G401 (cell line): ENCODE measurements around the gene ZSWIM1. TPM values are rescaled to one million over a fixed set of nuclear protein-coding genes. Genes with fewer than 3 reads are reported as not detected.
A peak's percentile ranks its signal among the peaks of the same experiment; 100 is the strongest.

Experiments used
- DNase-seq: peaks from one replicate; pipeline ENCODE4 v3.0.0-alpha.2; 2015; ENCODE audit warnings: low spot score
- in situ Hi-C: cut with HindIII; loops from 2 replicates; pipeline ENCODE4 v1.10.0; 2016; ENCODE audit warnings: low sequenced_read_pairs, mixed read lengths
- total RNA-seq: library from RNA; depleted of rRNA; stranded (reverse); fragments of >200 nt; shearing (Covaris generic); gene quantifications from 2 replicates; pipeline ENCODE4 v1.2.3, GENCODE V29; 2014; rRNA removed

Gene ZSWIM1
- 9.6 and 11.3 TPM in 2 replicates for total RNA-seq

DNA sequence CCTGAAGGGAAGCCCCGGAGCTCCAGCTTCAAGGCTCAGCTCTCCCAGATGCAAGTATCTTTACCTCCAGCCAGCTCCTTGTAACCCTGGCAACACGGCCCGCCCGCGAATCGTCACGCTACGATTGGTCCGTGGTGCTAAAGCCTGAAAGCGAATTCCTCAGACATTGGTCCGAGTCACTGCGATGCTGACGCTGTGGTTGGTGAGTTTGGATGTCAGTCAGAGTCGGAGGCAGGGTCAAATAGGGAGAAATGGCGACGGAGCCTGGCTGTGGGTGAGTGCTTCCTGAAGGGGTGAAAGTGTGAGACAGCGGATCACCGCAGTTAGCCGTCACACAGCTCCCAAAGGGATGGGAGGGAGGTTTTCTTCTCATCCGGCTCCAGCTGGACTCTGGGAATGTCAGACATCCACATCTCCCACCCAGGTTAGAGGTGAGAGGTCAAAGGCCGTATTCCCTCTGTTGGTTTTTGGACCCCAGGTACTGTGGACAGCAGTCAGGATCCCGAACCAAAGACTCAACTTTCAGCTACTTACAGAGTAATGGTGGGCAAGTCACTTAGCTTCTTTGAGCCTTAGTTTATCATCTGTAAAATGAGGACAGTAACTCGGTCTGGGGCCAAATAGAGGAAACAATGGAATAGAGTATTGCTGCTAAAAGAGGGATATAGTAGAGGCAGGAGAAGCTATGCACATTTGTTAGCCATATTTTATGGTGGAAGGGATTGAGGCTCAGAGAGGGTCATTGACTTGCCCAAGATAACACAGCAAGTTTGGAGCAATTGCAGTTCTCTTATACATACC lies at the start of gene ZSWIM1:
Gene ZSWIM1 (plus strand): TSS at position 240 of the 801 bp plus-strand sequence. CDS start 1,366 bp downstream, outside the sequence.
- in situ Hi-C loops = no loop called here
- peak; percentile 99 for DNase-seq

DNA sequence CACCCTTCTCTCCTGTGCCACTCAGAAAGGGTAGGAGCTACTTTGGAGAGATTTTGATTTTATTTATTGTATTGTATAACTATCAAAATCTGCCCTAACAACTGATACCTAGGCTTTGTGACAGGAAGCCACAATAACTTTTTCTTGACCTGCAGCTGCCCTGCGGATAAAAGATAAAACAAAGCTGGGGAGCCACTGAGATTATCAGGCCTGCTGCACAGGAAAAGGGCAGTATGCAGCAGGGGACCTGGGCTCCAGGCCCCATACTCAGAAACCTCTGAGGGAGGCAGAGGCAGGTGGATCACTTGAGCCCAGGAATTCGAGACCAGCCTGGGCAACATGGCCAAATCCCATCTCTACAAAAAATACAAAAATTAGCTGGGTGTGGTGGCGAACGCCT lies 48.4 kb upstream of the ZSWIM1 start:
- in situ Hi-C loops = no loop called here
- DNase-seq = no peak

DNA sequence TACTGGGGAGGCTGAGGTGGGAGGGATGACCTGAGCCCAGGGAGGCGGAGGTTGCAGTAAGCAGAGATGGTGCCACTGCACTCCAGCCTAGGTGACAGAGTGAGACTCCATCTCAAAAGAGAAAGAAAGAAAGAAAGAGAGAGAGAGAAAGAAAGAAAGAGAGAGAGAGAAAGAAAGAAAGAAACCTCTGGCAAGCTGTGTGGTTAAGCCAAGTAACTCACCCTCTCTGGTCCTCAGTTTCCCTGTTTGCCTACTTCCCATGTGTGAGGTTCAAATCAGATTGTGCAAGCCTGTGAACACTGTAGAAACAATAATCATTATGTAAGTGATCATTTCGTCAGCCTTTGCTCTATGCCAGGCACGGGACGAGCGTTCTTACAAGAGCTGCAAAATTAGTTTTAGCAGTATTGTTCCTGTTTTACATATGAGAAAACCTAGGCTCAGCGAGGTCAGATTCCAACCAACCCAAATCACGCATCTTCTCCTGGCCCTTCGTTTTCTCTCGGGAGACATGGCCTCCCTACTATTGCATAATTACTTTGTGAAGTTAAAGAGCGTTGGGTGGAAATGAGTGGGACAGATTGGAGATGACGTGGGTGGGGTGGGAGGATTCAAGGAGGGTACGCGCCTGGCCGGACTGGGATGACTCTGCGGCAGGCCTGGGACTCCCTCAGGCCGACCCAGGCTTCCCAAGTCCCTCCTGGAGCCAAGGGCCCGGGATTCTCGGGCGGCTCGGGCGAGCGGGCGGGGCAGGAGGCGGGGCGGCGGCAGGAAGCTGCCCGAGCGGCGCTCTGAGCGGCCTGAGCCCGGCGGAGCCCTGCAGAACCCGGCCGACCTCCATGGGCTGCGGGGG lies 47.8 kb upstream of the ZSWIM1 start, which contains the start of gene SNX21:
Gene SNX21 (plus strand): TSS at position 770 of the 853 bp plus-strand sequence. CDS start 121 bp downstream, outside the sequence.
- DNase-seq = peak; percentile 82

DNA sequence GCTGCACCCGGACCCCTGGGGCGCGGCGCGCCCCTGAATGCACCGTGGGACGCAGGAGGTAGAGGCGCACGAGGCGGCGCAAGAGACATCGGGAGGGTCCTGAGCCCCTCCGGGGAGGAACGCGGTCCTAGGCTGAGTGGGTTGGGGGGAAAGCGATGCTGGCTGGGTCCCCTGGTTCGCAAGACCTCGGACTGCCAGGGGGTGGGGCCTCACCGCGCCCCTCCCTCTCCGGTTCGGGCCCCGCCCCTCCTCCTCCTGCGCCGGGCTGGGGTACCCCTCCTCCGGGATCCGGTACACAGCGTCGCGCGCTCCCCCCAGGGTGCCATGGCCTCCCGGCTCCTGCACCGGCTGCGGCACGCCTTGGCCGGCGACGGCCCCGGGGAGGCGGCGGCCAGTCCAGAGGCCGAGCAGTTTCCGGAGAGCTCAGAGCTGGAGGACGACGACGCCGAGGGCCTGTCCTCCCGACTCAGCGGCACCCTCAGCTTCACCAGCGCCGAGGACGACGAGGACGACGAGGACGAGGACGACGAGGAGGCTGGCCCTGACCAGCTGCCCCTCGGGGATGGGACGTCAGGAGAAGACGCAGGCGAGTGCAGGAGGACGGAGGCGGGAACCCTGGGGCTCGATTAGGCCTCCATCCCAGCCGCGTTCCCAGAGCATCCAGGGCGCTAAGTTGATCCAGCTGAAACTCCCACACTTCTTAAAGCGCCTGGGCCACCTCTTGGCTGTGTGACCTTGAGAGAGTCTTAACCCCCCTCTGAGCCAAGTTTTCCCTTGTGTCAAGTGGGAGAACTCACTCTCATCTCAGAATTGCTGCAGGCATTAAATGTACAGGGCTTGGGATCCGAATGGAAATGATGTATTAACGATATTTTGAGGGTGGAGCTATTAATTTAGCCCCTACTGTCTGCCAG lies 46.9 kb upstream of the ZSWIM1 start:
- in situ Hi-C loops = no loop called here
- DNase-seq = peak; percentile 79

More for the DNA sequence above, 47.8 kb upstream of the ZSWIM1 start, which contains the start of gene SNX21:
- in situ Hi-C loops = no loop called here

DNA sequence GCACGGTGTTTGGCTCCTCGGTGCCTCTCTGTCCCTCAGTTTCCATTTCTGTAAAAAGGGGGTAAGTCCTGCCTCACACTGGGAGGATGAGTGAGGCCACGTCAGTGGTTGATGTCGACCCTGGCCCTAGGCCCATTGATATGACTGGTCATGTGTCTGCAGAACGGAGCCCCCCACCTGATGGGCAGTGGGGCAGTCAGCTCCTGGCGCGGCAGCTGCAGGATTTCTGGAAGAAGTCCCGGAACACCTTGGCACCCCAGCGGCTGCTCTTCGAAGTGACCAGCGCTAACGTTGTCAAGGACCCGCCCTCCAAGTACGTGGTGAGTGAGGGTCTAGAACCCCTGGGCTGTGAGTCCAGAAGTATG lies 46.2 kb upstream of the ZSWIM1 start:
- in situ Hi-C loops = no loop called here
- no peak for DNase-seq

DNA sequence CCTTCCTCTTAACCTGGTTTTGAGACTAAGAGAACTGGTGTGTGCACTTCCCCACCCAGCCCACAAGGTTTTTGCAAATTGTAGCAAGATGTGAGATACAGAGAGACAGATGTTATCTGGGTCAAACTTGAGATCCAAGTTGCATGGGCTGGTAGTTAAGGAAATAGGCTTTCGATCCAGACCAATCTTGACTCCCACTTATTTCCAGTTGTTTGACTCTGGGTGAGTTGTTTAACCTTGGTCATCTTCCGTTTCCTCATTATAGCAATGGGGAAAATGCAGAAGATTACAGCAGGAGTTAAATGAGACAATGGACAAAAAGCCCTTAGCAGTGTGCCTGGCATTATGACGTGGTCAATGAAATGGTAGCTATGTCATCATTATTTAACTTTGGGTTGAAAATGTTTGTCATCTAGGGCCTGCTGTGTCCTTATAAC lies 45.7 kb upstream of the ZSWIM1 start:
- no peak for DNase-seq

DNA sequence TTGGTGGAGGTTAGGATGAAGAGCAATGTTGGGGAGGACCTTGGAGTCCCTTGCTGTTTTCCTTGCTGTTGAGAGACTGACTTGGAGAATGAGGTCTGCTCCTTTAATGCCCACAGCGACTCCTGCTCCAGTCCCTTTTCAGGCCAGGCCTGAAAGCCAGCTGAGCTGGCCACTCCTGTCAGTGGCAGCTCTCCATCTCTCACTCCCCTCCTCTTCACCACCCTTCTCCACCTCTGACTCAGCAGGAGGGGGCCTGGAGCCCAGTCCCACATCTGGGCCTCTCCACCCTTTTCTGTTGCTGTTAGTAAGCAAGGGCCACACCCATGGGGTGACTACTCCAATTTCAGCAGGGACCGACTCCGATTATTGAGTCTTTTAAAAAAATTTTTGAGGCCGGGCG lies 45.2 kb upstream of the ZSWIM1 start:
- DNase-seq = no peak
- in situ Hi-C loops = no loop called here

More for the DNA sequence above, 45.7 kb upstream of the ZSWIM1 start:
- in situ Hi-C loops = no loop called here

DNA sequence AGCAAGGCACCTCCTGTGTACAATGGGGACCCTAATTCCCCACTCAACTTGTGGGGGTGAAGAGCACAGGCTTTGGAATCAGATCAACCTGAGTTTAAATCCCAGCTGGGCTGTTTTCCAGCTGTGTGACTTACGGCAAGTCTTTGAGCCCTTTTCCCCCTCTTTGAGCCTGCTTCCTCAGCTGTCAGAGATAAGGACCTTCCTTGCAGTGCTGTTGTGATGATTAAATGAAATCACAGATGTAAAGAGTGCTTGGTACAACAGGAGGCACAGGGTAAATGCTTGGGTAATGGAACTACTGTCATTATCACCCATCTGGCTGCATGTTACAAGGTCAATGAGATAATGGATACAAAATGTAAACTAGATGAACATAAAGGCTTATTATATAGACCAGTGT lies 44.2 kb upstream of the ZSWIM1 start:
- in situ Hi-C loops = no loop called here
- DNase-seq = no peak

DNA sequence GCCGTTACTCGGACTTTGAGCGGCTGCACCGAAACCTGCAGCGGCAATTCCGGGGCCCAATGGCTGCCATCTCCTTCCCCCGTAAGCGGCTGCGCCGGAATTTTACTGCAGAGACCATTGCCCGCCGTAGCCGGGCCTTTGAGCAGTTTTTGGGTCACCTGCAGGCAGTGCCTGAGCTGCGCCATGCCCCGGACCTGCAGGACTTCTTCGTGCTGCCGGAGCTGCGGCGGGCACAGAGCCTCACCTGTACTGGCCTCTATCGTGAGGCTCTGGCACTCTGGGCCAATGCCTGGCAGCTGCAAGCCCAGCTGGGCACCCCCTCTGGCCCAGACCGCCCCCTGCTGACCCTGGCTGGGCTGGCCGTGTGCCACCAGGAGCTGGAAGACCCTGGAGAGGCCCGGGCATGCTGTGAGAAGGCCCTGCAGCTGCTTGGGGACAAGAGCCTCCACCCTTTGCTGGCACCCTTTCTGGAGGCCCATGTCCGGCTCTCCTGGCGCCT lies 40.3 kb upstream of the ZSWIM1 start:
- DNase-seq = no peak
- in situ Hi-C loops = no loop called here

DNA sequence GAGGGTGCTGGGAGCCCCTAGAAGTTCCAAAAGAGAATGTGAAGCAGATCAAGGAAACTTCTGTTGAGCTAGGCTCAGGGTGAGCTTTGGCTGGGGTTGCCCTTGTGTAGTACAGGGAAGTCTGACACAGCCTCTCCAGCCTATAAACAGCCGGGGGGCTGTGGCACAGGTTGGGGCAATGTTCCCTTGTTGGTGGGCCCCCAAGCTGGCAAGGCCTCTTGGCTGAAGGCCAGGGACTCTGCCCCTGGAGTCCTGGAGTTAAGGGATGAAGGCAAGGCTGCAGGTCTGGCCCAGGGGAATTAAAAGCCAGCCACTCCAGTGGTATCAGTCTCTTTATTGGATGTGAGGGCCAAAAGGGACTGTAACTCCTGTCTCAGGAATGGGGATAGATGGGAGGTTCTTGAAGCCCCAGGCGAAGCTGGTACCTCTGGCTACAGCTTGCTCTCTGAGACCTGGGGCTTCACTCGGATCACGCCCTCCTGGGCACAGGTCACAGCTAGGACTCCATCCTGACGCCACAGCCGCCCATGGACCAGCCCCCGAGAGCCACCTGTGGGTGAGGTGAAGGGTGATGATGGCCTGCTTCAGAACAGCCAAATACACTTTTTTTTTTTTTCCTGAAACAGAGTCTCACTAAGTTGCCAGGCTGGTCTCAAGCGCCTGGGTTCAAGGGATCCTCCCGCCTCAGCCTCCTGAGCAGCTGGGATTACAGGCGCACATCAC lies 39.5 kb upstream of the ZSWIM1 start:
- DNase-seq = no peak
- in situ Hi-C loops = no loop called here

DNA sequence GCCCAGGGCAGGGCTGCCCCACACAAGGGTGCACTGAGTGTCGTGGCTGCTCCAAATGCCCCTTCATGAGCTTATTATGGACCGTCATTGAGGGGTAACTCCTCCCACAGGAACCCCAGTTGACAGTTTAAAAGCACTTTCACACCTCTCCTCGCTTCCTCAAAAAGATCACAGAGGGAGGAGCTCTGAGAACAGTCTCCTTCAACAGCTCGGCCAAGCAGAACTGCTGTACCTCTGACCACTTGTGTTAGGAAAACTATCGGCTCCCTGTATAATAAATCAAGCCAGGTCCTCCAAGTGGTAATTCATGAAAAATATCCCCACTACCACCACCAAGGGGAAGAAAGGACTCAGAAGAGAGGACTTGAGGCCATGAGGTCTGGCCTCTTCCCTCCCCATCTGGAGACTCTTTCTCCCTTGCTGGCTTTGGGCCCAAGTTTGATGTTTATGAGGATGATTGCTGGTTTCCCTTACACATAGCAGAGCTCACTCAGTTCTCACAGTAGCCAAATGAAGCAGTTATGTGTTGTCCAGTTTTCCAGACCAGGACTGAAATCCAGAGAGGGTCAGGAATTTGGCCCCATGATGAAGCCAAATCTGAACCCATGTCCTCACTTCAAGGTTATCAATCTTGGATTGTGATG lies 38.7 kb upstream of the ZSWIM1 start:
- DNase-seq = no peak
- in situ Hi-C loops = no loop called here

DNA sequence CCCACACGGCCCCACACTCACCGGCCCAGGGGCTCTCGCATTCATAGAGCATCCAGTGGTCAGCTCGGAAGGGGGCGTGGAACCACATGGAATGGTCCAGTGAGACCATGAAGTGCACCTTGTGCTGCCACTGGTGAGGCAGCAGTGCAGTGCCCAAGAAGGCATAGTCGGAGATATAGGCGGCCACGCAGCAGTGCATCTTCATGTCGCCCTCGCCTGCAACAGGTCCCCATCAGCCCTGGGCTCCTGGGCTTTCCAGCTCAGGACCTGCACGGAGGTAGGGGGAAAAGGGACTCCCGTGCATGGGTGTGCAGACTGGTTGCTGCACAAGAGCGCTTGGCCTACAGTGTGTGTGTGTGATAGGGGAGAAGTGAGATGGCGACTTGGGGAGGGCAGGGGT lies 37.5 kb upstream of the ZSWIM1 start:
- no peak for DNase-seq
- in situ Hi-C loops = no loop called here

DNA sequence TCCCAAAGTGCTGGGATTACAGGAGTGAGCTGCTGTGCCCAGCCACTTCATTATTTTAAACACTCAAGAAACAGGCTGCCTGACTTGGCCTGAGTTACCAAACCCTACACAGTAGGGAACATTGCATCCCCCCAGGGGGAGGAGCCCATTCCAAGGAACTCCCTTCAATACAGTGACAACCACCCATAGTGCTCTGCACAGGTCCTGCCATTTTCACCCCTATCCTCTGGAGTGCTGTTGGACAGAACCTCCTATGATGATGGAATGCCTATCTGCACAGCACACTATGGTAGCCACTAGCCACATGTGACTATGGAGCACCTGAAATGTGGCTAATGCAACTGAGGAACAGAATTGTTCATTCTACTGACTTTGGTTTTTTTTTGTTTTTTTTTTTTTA lies 35.6 kb upstream of the ZSWIM1 start:
- no peak for DNase-seq
- in situ Hi-C loops = no loop called here

DNA sequence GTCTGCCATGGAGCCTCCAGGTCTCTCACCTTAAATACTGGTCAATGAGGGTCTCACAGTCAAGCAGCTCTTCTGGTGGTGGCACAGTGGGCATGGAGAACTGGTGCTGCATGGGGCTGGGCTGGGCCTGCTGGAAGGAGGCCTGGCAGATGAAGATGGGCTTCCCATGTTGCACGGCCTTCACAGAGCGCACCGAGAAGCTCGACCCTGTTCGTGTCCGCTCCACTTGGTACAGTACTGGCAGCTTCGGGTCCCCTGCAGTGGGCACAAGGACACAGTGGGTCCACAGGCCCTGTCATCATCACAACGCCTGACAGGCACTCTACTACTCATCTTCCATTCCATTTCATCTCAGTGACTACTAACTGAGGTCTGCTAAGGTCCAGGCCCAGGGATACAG lies 32.6 kb upstream of the ZSWIM1 start:
- DNase-seq = no peak
- in situ Hi-C loops = no loop called here

DNA sequence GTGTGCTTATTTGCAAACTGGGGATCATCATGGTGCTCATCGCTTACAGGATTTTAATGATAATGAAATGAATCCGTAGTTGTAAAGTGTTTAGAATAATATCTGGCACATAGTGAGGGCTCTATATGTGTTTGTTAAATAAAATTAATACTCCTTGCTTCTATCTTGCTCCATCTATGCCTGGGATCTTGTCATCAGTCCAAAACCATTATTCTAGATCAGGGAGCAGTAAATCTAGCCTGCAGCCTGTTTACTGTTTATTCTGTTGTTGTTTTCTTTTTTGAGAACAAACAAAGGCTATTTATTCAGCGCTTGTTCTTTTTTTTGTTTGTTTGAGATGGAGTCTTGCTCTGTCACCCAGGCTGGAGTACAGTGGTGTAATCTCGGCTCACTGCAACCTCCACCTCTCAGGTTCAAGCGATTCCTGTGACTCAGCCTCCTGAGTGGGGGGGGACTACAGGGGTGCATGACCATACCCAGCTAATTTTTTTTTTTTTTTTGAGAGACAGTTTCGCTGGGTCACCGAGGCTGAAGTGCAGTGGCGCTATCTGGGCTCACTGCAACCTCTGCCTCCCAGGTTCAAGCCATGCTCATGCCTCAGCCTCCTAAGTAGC lies 32.0 kb upstream of the ZSWIM1 start:
- no peak for DNase-seq
- in situ Hi-C loops = no loop called here

DNA sequence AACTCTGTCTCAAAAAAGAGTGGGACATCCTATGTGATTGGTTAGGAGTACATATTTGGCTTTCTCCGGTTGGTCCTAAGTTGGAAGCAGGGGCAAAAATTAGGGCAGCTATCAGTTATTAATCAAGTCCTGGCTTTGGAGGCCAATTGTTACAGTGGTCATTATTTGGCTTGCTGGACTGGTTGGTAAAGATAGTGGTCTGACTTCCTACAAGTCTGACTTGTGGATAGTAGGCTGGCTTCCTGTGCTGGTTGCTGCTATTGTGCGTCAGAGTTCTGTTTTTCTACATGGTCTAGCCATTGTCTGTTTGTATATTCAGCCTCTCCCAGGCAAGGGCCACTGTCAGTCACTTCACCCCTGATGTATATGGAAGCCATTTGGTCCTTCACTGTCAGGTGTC lies 30.8 kb upstream of the ZSWIM1 start:
- DNase-seq = no peak
- in situ Hi-C loops = no loop called here

DNA sequence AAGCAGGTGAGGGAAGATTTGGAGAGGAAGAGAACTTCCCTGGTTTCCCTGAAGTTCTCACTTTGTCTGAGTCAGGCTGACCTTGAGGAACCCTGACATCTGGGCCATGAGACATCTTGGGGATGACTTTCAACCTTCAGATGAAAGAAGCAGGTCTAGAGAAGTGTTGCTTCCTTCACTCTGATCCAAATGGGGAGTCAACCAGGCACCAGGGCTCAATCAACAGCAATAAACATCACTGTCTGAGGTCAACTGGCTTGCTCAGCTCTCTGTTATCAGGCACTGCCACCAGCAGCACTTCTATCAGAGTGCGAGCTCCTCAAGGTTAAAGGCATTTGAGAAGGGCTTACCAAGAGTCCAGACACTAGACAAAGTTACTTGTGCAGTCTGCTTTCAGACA lies 30.1 kb upstream of the ZSWIM1 start:
- DNase-seq = no peak
- in situ Hi-C loops = no loop called here

DNA sequence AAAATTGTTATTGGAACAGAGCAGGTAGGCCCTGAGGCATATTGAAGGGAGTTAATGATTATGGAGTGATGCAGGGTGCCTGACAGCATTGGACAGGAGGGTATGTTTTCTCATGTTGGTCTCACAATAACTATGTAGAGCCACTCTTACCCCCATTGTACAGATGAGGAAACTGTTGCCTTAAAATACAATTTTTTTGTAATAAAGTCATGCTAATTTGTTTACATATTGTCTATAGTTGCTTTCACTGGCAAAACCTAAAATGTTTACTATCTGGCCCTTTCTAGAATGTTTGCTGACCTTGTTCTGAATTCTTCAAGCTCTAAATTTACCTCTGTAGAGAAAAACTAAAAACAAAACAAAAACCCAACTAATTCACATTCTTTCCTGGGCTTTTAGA lies 29.5 kb upstream of the ZSWIM1 start:
- DNase-seq = no peak
- in situ Hi-C loops = no loop called here
